ENCODE data around the gene RPS6KA2. TPM values are rescaled to one million over a fixed set of nuclear protein-coding genes. Genes with fewer than 3 reads are reported as not detected.

RPS6KA2 gene
- total RNA-seq, 1 experiment from 2014 or later = 4.1 TPM

DNA sequence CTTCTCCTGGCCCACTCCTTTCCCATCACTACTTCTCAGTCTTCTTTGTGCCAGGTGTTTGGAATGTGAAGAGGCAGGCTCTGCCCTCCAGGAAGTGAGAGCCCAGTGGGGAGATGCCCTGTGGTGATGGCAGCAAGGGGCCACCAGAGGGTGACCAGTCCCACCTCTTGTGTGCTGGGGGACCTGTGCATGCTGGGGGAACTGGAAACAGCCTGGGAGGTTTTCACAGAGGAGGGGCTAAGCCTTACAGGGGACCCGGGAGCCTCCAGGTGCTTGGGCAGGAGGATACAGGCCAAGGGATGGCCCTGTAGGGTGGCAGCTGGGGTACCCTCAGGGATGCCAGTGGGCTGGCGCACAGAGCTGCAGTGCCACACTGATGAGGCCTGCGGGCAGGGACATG, 112.9 kb downstream of the RPS6KA2 start:
- CTCF ChIA-PET = no interaction called here
- H3K4me3 ChIP-seq (ENCODE audit: low read depth in 2 of 2, low read length in 2 of 2) = no peak overlapping the region
- POLR2A ChIA-PET = no interaction called here
- TF ChIP-seq, protein P1, sequence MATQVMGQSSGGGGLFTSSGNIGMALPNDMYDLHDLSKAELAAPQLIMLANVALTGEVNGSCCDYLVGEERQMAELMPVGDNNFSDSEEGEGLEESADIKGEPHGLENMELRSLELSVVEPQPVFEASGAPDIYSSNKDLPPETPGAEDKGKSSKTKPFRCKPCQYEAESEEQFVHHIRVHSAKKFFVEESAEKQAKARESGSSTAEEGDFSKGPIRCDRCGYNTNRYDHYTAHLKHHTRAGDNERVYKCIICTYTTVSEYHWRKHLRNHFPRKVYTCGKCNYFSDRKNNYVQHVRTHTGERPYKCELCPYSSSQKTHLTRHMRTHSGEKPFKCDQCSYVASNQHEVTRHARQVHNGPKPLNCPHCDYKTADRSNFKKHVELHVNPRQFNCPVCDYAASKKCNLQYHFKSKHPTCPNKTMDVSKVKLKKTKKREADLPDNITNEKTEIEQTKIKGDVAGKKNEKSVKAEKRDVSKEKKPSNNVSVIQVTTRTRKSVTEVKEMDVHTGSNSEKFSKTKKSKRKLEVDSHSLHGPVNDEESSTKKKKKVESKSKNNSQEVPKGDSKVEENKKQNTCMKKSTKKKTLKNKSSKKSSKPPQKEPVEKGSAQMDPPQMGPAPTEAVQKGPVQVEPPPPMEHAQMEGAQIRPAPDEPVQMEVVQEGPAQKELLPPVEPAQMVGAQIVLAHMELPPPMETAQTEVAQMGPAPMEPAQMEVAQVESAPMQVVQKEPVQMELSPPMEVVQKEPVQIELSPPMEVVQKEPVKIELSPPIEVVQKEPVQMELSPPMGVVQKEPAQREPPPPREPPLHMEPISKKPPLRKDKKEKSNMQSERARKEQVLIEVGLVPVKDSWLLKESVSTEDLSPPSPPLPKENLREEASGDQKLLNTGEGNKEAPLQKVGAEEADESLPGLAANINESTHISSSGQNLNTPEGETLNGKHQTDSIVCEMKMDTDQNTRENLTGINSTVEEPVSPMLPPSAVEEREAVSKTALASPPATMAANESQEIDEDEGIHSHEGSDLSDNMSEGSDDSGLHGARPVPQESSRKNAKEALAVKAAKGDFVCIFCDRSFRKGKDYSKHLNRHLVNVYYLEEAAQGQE (IDR thresholded peaks at IDR 0.05; ENCODE audit: insufficient read depth in 1 of 2, low read depth in 2 of 2, low read length in 1 of 2) = no peak
- TF ChIP-seq TCF7L2 (IDR thresholded peaks at IDR 0.05; ENCODE audit: low read depth, low read length) = no peak
- TF ChIP-seq, protein P2, sequence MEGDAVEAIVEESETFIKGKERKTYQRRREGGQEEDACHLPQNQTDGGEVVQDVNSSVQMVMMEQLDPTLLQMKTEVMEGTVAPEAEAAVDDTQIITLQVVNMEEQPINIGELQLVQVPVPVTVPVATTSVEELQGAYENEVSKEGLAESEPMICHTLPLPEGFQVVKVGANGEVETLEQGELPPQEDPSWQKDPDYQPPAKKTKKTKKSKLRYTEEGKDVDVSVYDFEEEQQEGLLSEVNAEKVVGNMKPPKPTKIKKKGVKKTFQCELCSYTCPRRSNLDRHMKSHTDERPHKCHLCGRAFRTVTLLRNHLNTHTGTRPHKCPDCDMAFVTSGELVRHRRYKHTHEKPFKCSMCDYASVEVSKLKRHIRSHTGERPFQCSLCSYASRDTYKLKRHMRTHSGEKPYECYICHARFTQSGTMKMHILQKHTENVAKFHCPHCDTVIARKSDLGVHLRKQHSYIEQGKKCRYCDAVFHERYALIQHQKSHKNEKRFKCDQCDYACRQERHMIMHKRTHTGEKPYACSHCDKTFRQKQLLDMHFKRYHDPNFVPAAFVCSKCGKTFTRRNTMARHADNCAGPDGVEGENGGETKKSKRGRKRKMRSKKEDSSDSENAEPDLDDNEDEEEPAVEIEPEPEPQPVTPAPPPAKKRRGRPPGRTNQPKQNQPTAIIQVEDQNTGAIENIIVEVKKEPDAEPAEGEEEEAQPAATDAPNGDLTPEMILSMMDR (IDR thresholded peaks at IDR 0.05) = no peak
- TF ChIP-seq SIN3A (IDR thresholded peaks at IDR 0.05; ENCODE audit: borderline replicate concordance, insufficient read depth, low read depth, low read length) = no peak
- TF ChIP-seq POLR2AphosphoS5 (IDR thresholded peaks at IDR 0.05; ENCODE audit: low read depth, low read length) = no peak
- no peaks in the 10 kb centered on the region; the same call in 1 of the 2 replicates for H3K9me3 ChIP-seq (ENCODE audit: control insufficient read depth, insufficient read depth, low read depth, low read length)
- H3K27me3 ChIP-seq (ENCODE audit: control insufficient read depth, insufficient read depth, low read length) = no peaks in the 10 kb centered on the region
- ATAC-seq (no peak), DNase-seq (ENCODE audit: low read depth, low spot score) (no peak)
- H3K4me1 ChIP-seq (ENCODE audit: control insufficient read depth, insufficient read depth, low read length) = no peaks in the 10 kb centered on the region
- intact Hi-C loops (cut with micrococcal nuclease; ENCODE audit: unreplicated experiment) (no loop called here), in situ Hi-C loops (cut with HindIII; ENCODE audit: low pct_unique_long_range_greater_than_20kb, low sequenced_read_pairs) (no loop called here)
- no peaks in the 10 kb centered on the region for H3K36me3 ChIP-seq (ENCODE audit: control insufficient read depth, insufficient read depth, low read length)
- no peak overlapping the region for H3K27ac ChIP-seq (ENCODE audit: low read length)
- BruUV-seq (replicated peaks) = no TSS peak

DNA sequence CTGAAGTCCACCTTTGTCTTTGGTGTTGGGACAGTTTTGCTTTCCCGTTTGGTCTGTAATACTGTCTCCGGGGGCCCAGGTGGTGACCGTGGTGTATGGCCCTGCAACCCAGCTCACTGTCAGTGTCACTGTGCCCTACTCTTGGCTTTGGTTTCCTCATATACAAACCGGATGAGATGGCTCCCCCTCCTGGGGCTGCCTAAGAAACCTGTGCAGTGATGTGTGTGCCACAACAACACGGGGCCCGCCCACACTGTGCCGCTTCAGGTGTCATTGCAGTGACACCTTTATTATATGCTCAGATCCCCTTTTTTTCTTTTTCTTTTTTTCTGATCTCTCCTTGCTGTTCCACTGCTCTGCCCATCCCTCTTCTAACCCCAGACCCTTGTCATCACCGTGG, 114.5 kb downstream of the RPS6KA2 start:
- ATAC-seq (no peak), DNase-seq (ENCODE audit: low read depth, low spot score) (no peak)
- Histone ChIP-seq H3K27me3 (ENCODE audit: control insufficient read depth, insufficient read depth, low read length) (no peaks in the 10 kb centered on the region), H3K9me3 (ENCODE audit: control insufficient read depth, insufficient read depth, low read depth, low read length) (no peaks in the 10 kb centered on the region), H3K4me3 (ENCODE audit: low read depth in 2 of 2, low read length in 2 of 2) (no peak overlapping the region), H3K27ac (ENCODE audit: low read length) (no peak overlapping the region), H3K4me1 (ENCODE audit: control insufficient read depth, insufficient read depth, low read length) (no peaks in the 10 kb centered on the region), H3K36me3 (ENCODE audit: control insufficient read depth, insufficient read depth, low read length) (no peaks in the 10 kb centered on the region)
- POLR2A ChIA-PET = no interaction called here
- CTCF ChIA-PET = no interaction called here
- intact Hi-C loops (cut with micrococcal nuclease; ENCODE audit: unreplicated experiment) = no loop called here
- in situ Hi-C loops (cut with HindIII; ENCODE audit: low pct_unique_long_range_greater_than_20kb, low sequenced_read_pairs) = no loop called here
- TF ChIP-seq POLR2AphosphoS5 (IDR thresholded peaks at IDR 0.05; ENCODE audit: low read depth, low read length) (no peak), SIN3A (IDR thresholded peaks at IDR 0.05; ENCODE audit: borderline replicate concordance, insufficient read depth, low read depth, low read length) (no peak)
- TF ChIP-seq, protein P1 (IDR thresholded peaks at IDR 0.05; ENCODE audit: insufficient read depth in 1 of 2, low read depth in 2 of 2, low read length in 1 of 2) = no peak
- TF ChIP-seq, protein P2 (IDR thresholded peaks at IDR 0.05) = no peak
- no TSS peak for BruUV-seq (replicated peaks)

All from Panc1 (cell line).